Fibroblast of lung (primary cell): ENCODE results near the gene MTIF3. TPM values are rescaled to one million over a fixed set of nuclear protein-coding genes. Genes with fewer than 3 reads are reported as not detected.
"Not testable (repeated sequence)": the region's sequence is repeated elsewhere in the genome, so short reads cannot be mapped to it uniquely, and the experiment has no call there.

ENCODE experiments used
- DNase-seq, 2 donors: peaks; one replicate each; pipeline versions ENCODE4 v3.0.0 to v3.0.0-alpha.2; 2010; ENCODE audit warnings: low read depth in 2 of 2
- H2AFZ ChIP-seq: 2 replicates; pipeline ENCODE4 v1.5.1; 2012; ENCODE audit warnings: low read length, control low read depth, inconsistent platforms
- H3K27ac ChIP-seq: 2 replicates; pipeline ENCODE4 v1.5.1; 2011; ENCODE audit warnings: low read length, control low read depth; ENCODE audit not compliant: insufficient read depth
- H3K27me3 ChIP-seq: 2 replicates; pipeline ENCODE4 v1.5.1; 2011; ENCODE audit warnings: mild to moderate bottlenecking, low read length; ENCODE audit not compliant: control insufficient read depth, insufficient read depth
- H3K36me3 ChIP-seq: 2 replicates; pipeline ENCODE4 v1.5.1; 2011; ENCODE audit warnings: low read length; ENCODE audit not compliant: control insufficient read depth, insufficient read depth
- H3K4me1 ChIP-seq: 2 replicates; pipeline ENCODE4 v1.5.1; 2011; ENCODE audit warnings: low read length; ENCODE audit not compliant: control insufficient read depth, insufficient read depth; ENCODE audit errors: extremely low read depth
- H3K4me2 ChIP-seq: 2 replicates; pipeline ENCODE4 v1.5.1; 2011; ENCODE audit warnings: low read length, control low read depth; ENCODE audit not compliant: insufficient read depth; ENCODE audit errors: extremely low read depth
- H3K4me3 ChIP-seq, 4 experiments: fragments of 200-600 bp in 1 of 4; sonication (generic) in 1 of 4; replicated peaks in 1 of 4; 2 replicates each; pipeline ENCODE4 v1.5.1; 2011 to 2016; ENCODE audit warnings: low read length in 4 of 4, low read depth in 3 of 4, mild to moderate bottlenecking in 3 of 4, control low read depth in 2 of 4, inconsistent platforms in 1 of 4, mixed read lengths in 1 of 4; ENCODE audit not compliant: insufficient read depth in 1 of 4; ENCODE audit errors: control extremely low read depth in 1 of 4
- H3K79me2 ChIP-seq: 2 replicates; pipeline ENCODE4 v1.5.1; 2012; ENCODE audit warnings: mild to moderate bottlenecking, low read length, inconsistent platforms; ENCODE audit not compliant: control insufficient read depth, insufficient read depth
- H3K9ac ChIP-seq: 2 replicates; pipeline ENCODE4 v1.5.1; 2011; ENCODE audit warnings: mild to moderate bottlenecking, low read length, control low read depth; ENCODE audit not compliant: insufficient read depth
- H3K9me3 ChIP-seq: 2 replicates; pipeline ENCODE4 v1.5.1; 2012; ENCODE audit warnings: low read depth, low read length; ENCODE audit not compliant: control insufficient read depth, insufficient read depth
- H4K20me1 ChIP-seq: 2 replicates; pipeline ENCODE4 v1.5.1; 2011; ENCODE audit warnings: low read length; ENCODE audit not compliant: control insufficient read depth, insufficient read depth; ENCODE audit errors: extremely low read depth
- CTCF ChIP-seq, 2 donors: IDR thresholded peaks in 1 of 2; conservative IDR thresholded peaks in 1 of 2; 1 replicate in 1 of 2; 2 replicates in 1 of 2; pipeline ENCODE4 v1.5.1; 2011 to 2012; ENCODE audit warnings: low read length in 2 of 2, control low read depth in 1 of 2, inconsistent platforms in 1 of 2, low read depth in 1 of 2, mild to moderate bottlenecking in 1 of 2
- EZH2 ChIP-seq: IDR thresholded peaks from 2 replicates; pipeline ENCODE4 v1.5.1; 2012; ENCODE audit warnings: low read length, control low read depth, mild to moderate bottlenecking; ENCODE audit errors: missing control alignments
- polyA plus RNA-seq, 2 donors: library from polyadenylated mRNA; depleted of rRNA in 1 of 2; stranded (reverse) in 1 of 2; unstranded in 1 of 2; fragments of >200 nt; gene quantifications; 2 replicates each; pipeline ENCODE4 v1.2.1, GENCODE V29; 2011 to 2012; ENCODE audit warnings: missing spikeins in 1 of 2
- total RNA-seq: library from RNA; depleted of rRNA; stranded (reverse); fragments of >200 nt; gene quantifications from 2 replicates; pipeline ENCODE4 v1.2.1, GENCODE V29; 2014

Gene MTIF3
- total and polyA plus RNA-seq, 2 donors (not counting 1 experiment from before 2014, with no cell fraction given) = 90.0 to 92.3 TPM

- Histone ChIP-seq H3K36me3 (no peaks in the 10 kb centered on the region), H3K9me3 (no peaks in the 10 kb centered on the region), H3K27ac (no peak overlapping the region), H3K27me3 (peaks cover 3% of the 10 kb centered on the region), H3K79me2 (no peaks in the 10 kb centered on the region), H3K4me1 (no peaks in the 10 kb centered on the region), H3K4me3 (no peak overlapping the region), H3K4me2 (peak overlapping the region; percentile 40), H4K20me1 (no peaks in the 10 kb centered on the region), H2AFZ (no peak overlapping the region), H3K9ac (no peak overlapping the region)
- no peak for TF ChIP-seq EZH2
- DNase-seq = peak; percentile 11 to 82
Measured at GRCh38 chr13:27403203-27403678, 47.1 kb downstream of the MTIF3 start.

DNA sequence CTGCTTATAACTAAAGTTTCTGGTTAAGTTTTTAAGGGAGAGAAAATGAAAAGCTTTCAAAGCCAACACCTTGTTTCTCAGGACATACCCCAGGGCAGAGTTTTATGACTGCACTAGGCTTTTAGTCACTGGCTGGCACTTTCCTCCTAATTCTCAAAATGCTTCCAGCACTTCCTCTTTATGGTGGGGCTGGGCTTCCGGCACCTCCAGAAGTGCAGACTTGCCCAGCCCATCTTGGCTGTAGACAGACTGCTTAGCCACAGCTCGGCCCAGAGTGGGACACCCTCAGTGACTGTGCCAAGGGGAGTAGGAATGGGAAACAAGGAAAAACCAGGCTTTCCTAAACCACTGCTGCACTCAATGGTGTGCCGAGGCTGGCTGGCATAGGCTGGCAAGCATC is 49.2 kb downstream of the MTIF3 start:
- Histone ChIP-seq H3K9ac (no peak overlapping the region), H3K4me3 (no peak overlapping the region), H3K4me2 (no peak overlapping the region), H2AFZ (no peak overlapping the region), H3K36me3 (no peaks in the 10 kb centered on the region), H3K4me1 (no peaks in the 10 kb centered on the region), H3K79me2 (no peaks in the 10 kb centered on the region), H3K27ac (no peak overlapping the region), H3K9me3 (no peaks in the 10 kb centered on the region), H4K20me1 (no peaks in the 10 kb centered on the region), H3K27me3 (no peaks in the 10 kb centered on the region)
- no peak for DNase-seq
- TF ChIP-seq CTCF (conservative IDR thresholded peaks at IDR 0.05 in 1 of 2, IDR thresholded peaks at IDR 0.05 in 1 of 2; ENCODE audit: low read depth in 1 of 2, low read length in 2 of 2) (no peak), EZH2 (no peak)

GRCh38 chr13:27400405-27400804 is 50.0 kb downstream of the MTIF3 start:
- H3K36me3 ChIP-seq, H3K4me2 ChIP-seq, H3K9me3 ChIP-seq, H2AFZ ChIP-seq, DNase-seq, H3K4me3 ChIP-seq, H3K79me2 ChIP-seq, H3K27me3 ChIP-seq, H3K4me1 ChIP-seq, H4K20me1 ChIP-seq, H3K27ac ChIP-seq, H3K9ac ChIP-seq: not testable (repeated sequence)

- Histone ChIP-seq H3K4me1 (no peaks in the 10 kb centered on the region), H3K79me2 (no peaks in the 10 kb centered on the region), H4K20me1 (no peaks in the 10 kb centered on the region), H3K36me3 (no peaks in the 10 kb centered on the region), H3K27me3 (no peaks in the 10 kb centered on the region), H2AFZ (no peak overlapping the region), H3K9me3 (no peaks in the 10 kb centered on the region), H3K27ac (no peak overlapping the region), H3K4me3 (no peak overlapping the region), H3K4me2 (no peak overlapping the region), H3K9ac (no peak overlapping the region)
- TF ChIP-seq CTCF (conservative IDR thresholded peaks at IDR 0.05 in 1 of 2, IDR thresholded peaks at IDR 0.05 in 1 of 2; ENCODE audit: low read depth in 1 of 2, low read length in 2 of 2) (no peak), EZH2 (no peak)
- no peak for DNase-seq
Measured at GRCh38 chr13:27398360-27398759, 52.0 kb downstream of the MTIF3 start.
